CD14-positive monocyte (primary cell): Measurements from ENCODE around the gene DNAH10. TPM values are rescaled to one million over a fixed set of nuclear protein-coding genes. Genes with fewer than 3 reads are reported as not detected.

ENCODE experiments used
- DNase-seq, 3 donors: peaks; one replicate each; pipeline ENCODE4 v3.0.0-alpha.2; 2011 to 2022
- H2AFZ ChIP-seq: 2 replicates; pipeline ENCODE4 v1.6.0; 2012; ENCODE audit warnings: mild to moderate bottlenecking, low read depth, low read length, inconsistent platforms; ENCODE audit not compliant: insufficient read depth, poor library complexity, severe bottlenecking
- H3K27ac ChIP-seq, 2 donors: 1 replicate in 1 of 2; 2 replicates in 1 of 2; pipeline ENCODE4 v1.5.1; 2012 to 2013; ENCODE audit warnings: low read length in 2 of 2, control low read depth in 1 of 2, inconsistent platforms in 1 of 2, low read depth in 1 of 2, mild to moderate bottlenecking in 1 of 2
- H3K27me3 ChIP-seq, 2 donors: one replicate each; pipeline versions ENCODE4 v1.6.0 to v1.6.1; 2011 to 2013; ENCODE audit warnings: low read length in 2 of 2; ENCODE audit not compliant: control insufficient read depth in 2 of 2, insufficient read depth in 2 of 2
- H3K36me3 ChIP-seq, 2 donors: replicated peaks in 1 of 2; 1 replicate in 1 of 2; 2 replicates in 1 of 2; pipeline versions ENCODE4 v1.5.1 to v1.6.1; 2012 to 2013; ENCODE audit warnings: low read length in 2 of 2, control low read depth in 1 of 2, inconsistent platforms in 1 of 2, mild to moderate bottlenecking in 1 of 2; ENCODE audit not compliant: insufficient read depth in 2 of 2, control insufficient read depth in 1 of 2
- H3K4me1 ChIP-seq, 2 donors: 1 replicate in 1 of 2; 2 replicates in 1 of 2; pipeline versions ENCODE4 v1.5.1 to v1.6.1; 2012 to 2013; ENCODE audit warnings: low read length in 2 of 2, control low read depth in 1 of 2, inconsistent platforms in 1 of 2, mild to moderate bottlenecking in 1 of 2, moderate library complexity in 1 of 2; ENCODE audit not compliant: insufficient read depth in 2 of 2, control insufficient read depth in 1 of 2
- H3K4me2 ChIP-seq: replicated peaks from 2 replicates; pipeline ENCODE3; 2012; ENCODE audit warnings: low read length, moderate library complexity, mild to moderate bottlenecking; ENCODE audit not compliant: poor library complexity, severe bottlenecking; ENCODE audit errors: extremely low read depth
- H3K4me3 ChIP-seq, 3 experiments: fragments of 200-600 bp in 1 of 3; sonication (generic) in 1 of 3; replicated peaks in 1 of 3; 1 replicate in 2 of 3; 2 replicates in 1 of 3; pipeline ENCODE4 v1.5.1; 2011 to 2013; ENCODE audit warnings: low read length in 3 of 3, mild to moderate bottlenecking in 3 of 3, control low read depth in 2 of 3, low read depth in 2 of 3, inconsistent platforms in 1 of 3, moderate library complexity in 1 of 3
- H3K79me2 ChIP-seq: 2 replicates; pipeline ENCODE4 v1.6.0; 2012; ENCODE audit warnings: mild to moderate bottlenecking, control low read depth, inconsistent platforms, low read length, moderate library complexity; ENCODE audit not compliant: insufficient read depth
- H3K9ac ChIP-seq: 2 replicates; pipeline ENCODE4 v1.6.0; 2017; ENCODE audit warnings: low read length, mild to moderate bottlenecking; ENCODE audit not compliant: insufficient read depth, poor library complexity, severe bottlenecking
- H3K9me3 ChIP-seq, 2 donors: replicated peaks in 1 of 2; 1 replicate in 1 of 2; 2 replicates in 1 of 2; pipeline versions ENCODE4 v1.5.1 to v1.6.1; 2012 to 2013; ENCODE audit warnings: low read length in 2 of 2, control low read depth in 1 of 2; ENCODE audit not compliant: control insufficient read depth in 1 of 2, insufficient read depth in 1 of 2
- H4K20me1 ChIP-seq: 2 replicates; pipeline ENCODE4 v1.6.0; 2012; ENCODE audit warnings: mild to moderate bottlenecking, low read length, control low read depth, moderate library complexity; ENCODE audit not compliant: insufficient read depth
- H3K27ac Mint-ChIP-seq, 7 donors: one replicate each; pipeline ENCODE4 v1.8.0; 2020; ENCODE audit warnings: mild to moderate bottlenecking in 7 of 7, mixed read lengths in 7 of 7, moderate library complexity in 6 of 7, inconsistent platforms in 2 of 7
- H3K27me3 Mint-ChIP-seq, 3 donors: one replicate each; pipeline ENCODE4 v1.8.0; 2021 to 2022; ENCODE audit warnings: low read depth in 3 of 3, mild to moderate bottlenecking in 3 of 3, mixed read lengths in 3 of 3, moderate library complexity in 3 of 3, inconsistent platforms in 1 of 3
- H3K36me3 Mint-ChIP-seq, 2 donors: one replicate each; pipeline ENCODE4 v1.8.0; 2020; ENCODE audit warnings: mixed read lengths in 2 of 2, inconsistent platforms in 1 of 2, mild to moderate bottlenecking in 1 of 2
- H3K4me1 Mint-ChIP-seq: one replicate; pipeline ENCODE4 v1.8.0; 2020; ENCODE audit warnings: mild to moderate bottlenecking, mixed read lengths
- H3K4me3 Mint-ChIP-seq, 2 donors: one replicate each; pipeline ENCODE4 v1.8.0; 2020; ENCODE audit warnings: mild to moderate bottlenecking in 2 of 2, mixed read lengths in 2 of 2, moderate library complexity in 1 of 2
- H3K9me3 Mint-ChIP-seq, 7 donors: one replicate each; pipeline ENCODE4 v1.8.0; 2020 to 2022; ENCODE audit warnings: mixed read lengths in 7 of 7, mild to moderate bottlenecking in 6 of 7, moderate library complexity in 6 of 7, inconsistent platforms in 2 of 7
- CTCF ChIP-seq: fragments of 200-600 bp; IDR thresholded peaks from one replicate; pipeline ENCODE4 v1.8.0; 2022; ENCODE audit warnings: antibody characterized with exemption, mild to moderate bottlenecking
- WGBS: methylation state at CpG from one replicate; pipeline ENCODE4 v1.1.5; 2013; ENCODE audit warnings: missing lambda C conversion rate; ENCODE audit not compliant: insufficient coverage; 5-methylcytosine and 5-hydroxymethylcytosine counted together
- intact Hi-C, 2 donors: fragments of 100-400 bp; cut with micrococcal nuclease; formaldehyde crosslinking; loops; one replicate each; pipeline versions ENCODE4 v1.15.0 to v1.15.1; 2023
- polyA plus RNA-seq, 3 donors: library from polyadenylated mRNA; depleted of rRNA in 1 of 3; unstranded in 2 of 3; stranded (reverse) in 1 of 3; fragments of 300-500 nt in 2 of 3; fragments of >200 nt in 1 of 3; fragmentation: Illumina TruSeq in 2 of 3; gene quantifications; 1 replicate in 2 of 3; 2 replicates in 1 of 3; pipeline ENCODE4 v1.2.3, GENCODE V29; 2012 to 2021

The DNAH10 gene
- polyA plus RNA-seq, 3 donors: not detected

- no peak for TF ChIP-seq CTCF
- H3K4me3 Mint-ChIP-seq: no peak overlapping the region
- H3K4me1 Mint-ChIP-seq: peaks cover 28% of the 10 kb centered on the region
- no peak for DNase-seq
- H3K4me1 ChIP-seq: peaks cover 0 to 6% of the 10 kb centered on the region in 2 donors
- WGBS: 89% methylated on average over 16 of the region's 22 CpGs
- H3K9ac ChIP-seq: no peak overlapping the region
- H3K27me3 ChIP-seq: no peaks in the 10 kb centered on the region
- H3K9me3 ChIP-seq: no peaks in the 10 kb centered on the region
- no peak overlapping the region for H3K27ac Mint-ChIP-seq
- no peak overlapping the region for H3K4me2 ChIP-seq
- no peaks in the 10 kb centered on the region for H3K36me3 ChIP-seq
- H3K27ac ChIP-seq: no peak overlapping the region
- H3K79me2 ChIP-seq: no peaks in the 10 kb centered on the region
- intact Hi-C loops: no loop called here
- H3K36me3 Mint-ChIP-seq: no peaks in the 10 kb centered on the region
- H2AFZ ChIP-seq: no peak overlapping the region
- H3K9me3 Mint-ChIP-seq: peaks cover 0 to 8% (median 2%) of the 10 kb centered on the region in 7 donors
- H3K4me3 ChIP-seq: no peak overlapping the region
- H3K27me3 Mint-ChIP-seq: peaks cover 8 to 13% (median 10%) of the 10 kb centered on the region in 3 donors
- H4K20me1 ChIP-seq: no peaks in the 10 kb centered on the region
Observed at GRCh38 chr12:123886931-123887582, 125.0 kb downstream of the DNAH10 start.

GRCh38 chr12:123888989-123889388, 126.9 kb downstream of the DNAH10 start:
- Histone ChIP-seq H3K4me2 (no peak overlapping the region), H3K4me3 (no peak overlapping the region), H3K27me3 (no peaks in the 10 kb centered on the region), H3K9me3 (no peaks in the 10 kb centered on the region), H3K79me2 (no peaks in the 10 kb centered on the region), H3K36me3 (no peaks in the 10 kb centered on the region), H3K27ac (no peak overlapping the region), H3K4me1 (peaks cover 0 to 6% of the 10 kb centered on the region in 2 donors), H3K9ac (no peak overlapping the region), H2AFZ (no peak overlapping the region), H4K20me1 (no peaks in the 10 kb centered on the region)
- H3K4me1 Mint-ChIP-seq: peaks cover 28% of the 10 kb centered on the region
- WGBS: 40% methylated on average over 1 of the region's 12 CpGs
- H3K27me3 Mint-ChIP-seq: peaks cover 8 to 13% (median 10%) of the 10 kb centered on the region in 3 donors
- TF ChIP-seq CTCF: no peak
- no peaks in the 10 kb centered on the region for H3K36me3 Mint-ChIP-seq
- no peak overlapping the region for H3K4me3 Mint-ChIP-seq
- peak in 1 of 3 donors; percentile 8 for DNase-seq
- no peak overlapping the region for H3K27ac Mint-ChIP-seq
- peaks cover 0 to 8% (median 2%) of the 10 kb centered on the region in 7 donors for H3K9me3 Mint-ChIP-seq
- intact Hi-C loops: no loop called here
